ENCODE results near the gene RMRP.

- TF ChIP-seq CTCF (IDR thresholded peaks at IDR 0.05; ENCODE audit: insufficient read depth, low read length, poor library complexity, severe bottlenecking) (no peak), EZH2phosphoT487 (conservative IDR thresholded peaks at IDR 0.05; ENCODE audit: low read length) (no peak)
Measured at GRCh38 chr9:35680331-35681105, 22.7 kb upstream of the RMRP start.

Data from SU-DHL-6 (cell line).